ENCODE results near the gene AKNA.
"Not testable (repeated sequence)": the region's sequence is repeated elsewhere in the genome, so short reads cannot be mapped to it uniquely, and the experiment has no call there.

AKNA gene

DNA sequence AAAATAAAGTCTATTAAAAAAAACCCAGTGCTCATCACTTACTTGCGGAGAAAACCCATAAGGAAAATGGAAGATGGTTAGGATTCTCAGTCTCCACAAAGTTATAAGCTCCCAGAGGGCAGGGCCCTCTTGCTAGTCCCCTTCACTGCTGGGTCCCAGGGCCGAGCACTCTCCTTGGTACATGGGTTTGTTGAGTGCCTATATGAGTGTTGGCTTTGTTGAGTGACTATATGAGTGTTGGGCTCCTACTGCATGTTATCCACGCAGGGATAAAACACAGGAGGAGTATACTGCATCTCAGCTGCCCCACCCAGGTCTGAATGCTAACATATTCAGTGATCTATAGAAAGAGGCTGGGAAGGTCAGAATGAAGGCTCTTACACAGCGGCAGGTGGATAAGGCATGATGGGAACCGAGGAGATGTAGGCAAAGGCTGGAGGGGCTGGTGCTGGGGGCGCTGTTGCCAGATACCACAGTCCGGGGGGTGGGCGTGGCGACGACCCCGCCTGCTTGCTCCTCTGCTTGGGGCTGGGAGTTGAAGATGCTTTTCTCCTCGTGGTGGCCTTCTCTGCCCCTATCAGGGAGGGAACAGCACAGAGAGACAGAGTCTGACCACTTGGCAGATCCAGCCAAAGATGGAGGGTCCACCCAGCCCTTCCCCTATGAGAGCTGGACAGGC is 46.5 kb downstream of the AKNA start:
- H3K4me2 ChIP-seq (ENCODE audit: low read length), result no peak overlapping the region
- no peaks in the 10 kb centered on the region for H3K27me3 ChIP-seq (ENCODE audit: control insufficient read depth, insufficient read depth, low read length)
- no peak overlapping the region for H3K9ac ChIP-seq (ENCODE audit: low read depth, low read length)
- H3K4me1 ChIP-seq (ENCODE audit: control insufficient read depth, insufficient read depth, low read length), result no peaks in the 10 kb centered on the region
- H3K4me3 ChIP-seq (ENCODE audit: low read length), result no peak overlapping the region
- H3K9me3 ChIP-seq (replicated peaks; ENCODE audit: low read length), result no peaks in the 10 kb centered on the region
- H3K36me3 ChIP-seq (ENCODE audit: insufficient read depth, low read length), result peaks cover 52% of the 10 kb centered on the region

DNA sequence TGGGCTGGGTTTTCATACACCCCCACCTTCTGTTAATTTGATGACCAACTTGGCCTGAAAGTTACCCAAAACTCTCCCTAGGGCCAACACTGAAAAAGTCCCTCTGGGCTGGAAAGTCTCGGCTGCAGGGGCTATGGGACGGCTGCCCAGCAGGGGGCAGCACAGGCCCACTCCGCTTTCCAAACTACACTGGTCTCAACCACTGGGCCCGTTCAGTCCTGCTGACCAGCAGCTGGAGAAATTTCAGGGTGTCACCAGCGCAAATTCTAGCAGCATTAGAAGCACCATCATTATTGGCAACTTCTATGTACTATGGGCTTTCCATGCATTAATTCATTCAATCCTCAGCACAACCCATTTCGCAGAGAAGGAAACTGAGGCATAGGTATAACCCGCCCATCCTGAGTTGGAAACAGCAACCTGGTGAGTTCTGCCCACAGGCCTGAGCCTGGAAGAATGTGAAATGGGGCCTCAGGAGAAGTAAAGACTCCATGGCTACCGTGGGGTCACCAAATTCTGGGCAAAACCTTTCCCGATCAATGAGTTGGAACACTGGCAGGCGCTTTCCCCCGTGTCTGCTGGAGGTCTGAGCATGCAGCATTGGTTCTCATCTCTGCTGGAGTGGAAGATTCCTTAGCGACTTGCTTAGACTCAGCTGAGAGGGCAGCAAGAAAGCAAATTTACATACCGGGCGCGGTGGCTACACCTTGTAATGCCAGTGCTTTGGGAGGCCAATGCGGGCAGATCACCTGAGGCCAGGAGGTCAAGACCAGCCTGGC is 48.5 kb downstream of the AKNA start:
- H3K9ac ChIP-seq (ENCODE audit: low read depth, low read length), result no peak overlapping the region
- H3K4me3 ChIP-seq (ENCODE audit: low read length), result no peak overlapping the region
- H3K27me3 ChIP-seq (ENCODE audit: control insufficient read depth, insufficient read depth, low read length), result no peaks in the 10 kb centered on the region
- no peak overlapping the region for H3K4me2 ChIP-seq (ENCODE audit: low read length)
- no peaks in the 10 kb centered on the region for H3K4me1 ChIP-seq (ENCODE audit: control insufficient read depth, insufficient read depth, low read length)
- no peaks in the 10 kb centered on the region for H3K9me3 ChIP-seq (replicated peaks; ENCODE audit: low read length)
- H3K36me3 ChIP-seq (ENCODE audit: insufficient read depth, low read length), result peaks cover 39% of the 10 kb centered on the region

DNA sequence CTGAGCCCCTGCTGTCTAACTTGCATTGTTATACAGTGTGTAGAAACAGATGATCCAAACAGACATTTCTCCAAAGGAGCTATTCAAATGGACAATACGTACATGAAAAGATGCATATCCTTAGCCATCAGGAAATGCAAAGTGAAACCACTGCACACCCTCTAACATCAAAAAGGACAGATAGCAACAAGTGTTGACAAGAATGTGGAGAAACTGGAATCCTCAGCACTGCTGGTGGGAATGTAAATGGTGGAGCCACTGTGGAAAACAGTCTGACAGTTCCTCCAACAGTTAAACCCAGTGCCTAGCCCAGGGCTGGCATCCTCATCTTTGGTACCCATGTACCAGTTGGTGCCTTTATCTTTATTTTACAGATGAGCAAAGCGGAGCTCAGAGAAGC is 49.6 kb downstream of the AKNA start:
- H3K4me1 ChIP-seq (ENCODE audit: control insufficient read depth, insufficient read depth, low read length), result no peaks in the 10 kb centered on the region
- H3K9me3 ChIP-seq (replicated peaks; ENCODE audit: low read length), result no peaks in the 10 kb centered on the region
- no peaks in the 10 kb centered on the region for H3K27me3 ChIP-seq (ENCODE audit: control insufficient read depth, insufficient read depth, low read length)
- no peak overlapping the region for H3K4me2 ChIP-seq (ENCODE audit: low read length)
- H3K36me3 ChIP-seq (ENCODE audit: insufficient read depth, low read length), result peaks cover 33% of the 10 kb centered on the region
- H3K4me3 ChIP-seq (ENCODE audit: low read length), result no peak overlapping the region
- no peak overlapping the region for H3K9ac ChIP-seq (ENCODE audit: low read depth, low read length)

DNA sequence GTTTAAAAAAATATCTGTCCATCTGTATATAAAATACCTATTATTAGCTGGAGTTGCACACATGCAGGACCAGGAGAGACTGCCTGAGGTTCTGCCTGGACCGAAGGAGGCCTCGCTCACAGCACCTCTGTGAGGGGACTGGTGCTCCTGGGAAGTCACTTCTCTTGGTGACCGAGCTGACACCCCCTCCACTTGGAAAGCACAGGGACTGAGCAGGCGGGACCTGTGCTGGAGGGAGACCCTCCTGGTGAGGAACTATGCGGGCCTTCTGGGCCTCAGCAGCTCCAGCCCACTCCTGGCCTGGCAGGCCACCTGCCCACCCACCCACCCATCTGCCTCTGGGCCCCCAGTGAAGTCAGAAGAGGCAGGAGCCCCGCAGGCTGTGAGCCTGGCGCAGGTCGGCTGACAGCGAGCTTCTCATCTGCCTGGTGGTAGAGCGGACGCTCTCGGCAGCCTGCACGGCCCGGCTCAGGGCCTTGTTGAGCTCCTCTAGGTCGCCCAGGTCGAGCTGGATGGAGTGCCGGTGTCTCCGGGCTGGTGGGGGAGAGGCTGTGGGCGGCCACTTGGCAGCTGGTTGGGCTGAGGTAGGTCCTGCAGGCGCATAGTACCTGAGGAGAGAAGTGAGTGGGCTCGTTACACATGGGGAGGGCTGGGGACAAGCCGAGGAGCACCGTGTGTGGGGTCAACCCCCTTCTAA is 50.9 kb downstream of the AKNA start:
- H3K9ac ChIP-seq (ENCODE audit: low read depth, low read length), result no peak overlapping the region
- H3K36me3 ChIP-seq (ENCODE audit: insufficient read depth, low read length), result peaks cover 30% of the 10 kb centered on the region
- no peaks in the 10 kb centered on the region for H3K9me3 ChIP-seq (replicated peaks; ENCODE audit: low read length)
- H3K4me3 ChIP-seq (ENCODE audit: low read length), result no peak overlapping the region
- H3K4me2 ChIP-seq (ENCODE audit: low read length), result no peak overlapping the region
- H3K4me1 ChIP-seq (ENCODE audit: control insufficient read depth, insufficient read depth, low read length), result no peaks in the 10 kb centered on the region
- peaks cover 7% of the 10 kb centered on the region for H3K27me3 ChIP-seq (ENCODE audit: control insufficient read depth, insufficient read depth, low read length)

DNA sequence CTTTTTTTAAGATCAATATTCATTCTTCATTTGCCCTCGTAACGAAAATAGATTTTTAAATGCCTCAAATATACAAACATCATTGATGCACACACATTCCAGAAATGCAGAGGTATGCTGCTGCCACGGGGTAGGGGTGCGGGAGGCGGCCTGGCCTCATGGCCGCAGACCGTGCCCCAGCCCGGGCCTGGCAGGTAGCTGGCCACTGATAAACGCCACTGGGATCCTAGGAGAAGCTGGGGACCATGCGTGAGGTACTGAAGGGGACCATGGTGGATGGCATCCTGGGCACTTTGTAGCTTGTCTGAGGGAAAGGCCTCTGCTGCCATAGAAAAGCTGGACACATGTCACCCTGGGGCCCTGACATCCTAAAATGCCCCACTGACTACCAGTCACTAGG is 51.6 kb downstream of the AKNA start:
- Histone ChIP-seq H3K4me2 (ENCODE audit: low read length) (no peak overlapping the region), H3K9me3 (replicated peaks; ENCODE audit: low read length) (no peaks in the 10 kb centered on the region), H3K4me1 (ENCODE audit: control insufficient read depth, insufficient read depth, low read length) (no peaks in the 10 kb centered on the region), H3K36me3 (ENCODE audit: insufficient read depth, low read length) (peaks cover 25% of the 10 kb centered on the region), H3K9ac (ENCODE audit: low read depth, low read length) (no peak overlapping the region), H3K4me3 (ENCODE audit: low read length) (no peak overlapping the region), H3K27me3 (ENCODE audit: control insufficient read depth, insufficient read depth, low read length) (peaks cover 10% of the 10 kb centered on the region)

DNA sequence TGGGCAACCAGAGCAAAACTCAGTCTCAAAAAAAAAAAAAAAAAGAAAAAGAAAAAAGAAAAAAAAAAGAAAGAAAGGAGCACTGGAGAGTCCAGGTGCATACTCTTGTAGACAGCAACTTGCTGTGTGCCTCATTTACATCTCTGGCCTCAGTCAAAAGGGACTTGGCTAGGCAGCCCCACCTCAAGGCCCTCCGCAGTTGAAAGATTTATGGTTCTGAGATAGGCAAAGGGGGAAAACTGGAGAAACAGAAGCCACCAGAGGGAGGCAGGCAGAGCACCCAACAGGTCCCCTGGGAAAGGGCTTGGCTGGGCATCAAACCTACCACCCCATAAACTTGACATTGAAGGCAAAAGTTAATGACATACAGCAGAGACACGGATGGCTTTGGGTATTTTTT is 52.0 kb downstream of the AKNA start:
- H3K4me2 ChIP-seq (ENCODE audit: low read length), result no peak overlapping the region
- peaks cover 24% of the 10 kb centered on the region for H3K36me3 ChIP-seq (ENCODE audit: insufficient read depth, low read length)
- no peak overlapping the region for H3K4me3 ChIP-seq (ENCODE audit: low read length)
- H3K9ac ChIP-seq (ENCODE audit: low read depth, low read length), result no peak overlapping the region
- no peaks in the 10 kb centered on the region for H3K9me3 ChIP-seq (replicated peaks; ENCODE audit: low read length)
- no peaks in the 10 kb centered on the region for H3K4me1 ChIP-seq (ENCODE audit: control insufficient read depth, insufficient read depth, low read length)
- peaks cover 13% of the 10 kb centered on the region for H3K27me3 ChIP-seq (ENCODE audit: control insufficient read depth, insufficient read depth, low read length)

DNA sequence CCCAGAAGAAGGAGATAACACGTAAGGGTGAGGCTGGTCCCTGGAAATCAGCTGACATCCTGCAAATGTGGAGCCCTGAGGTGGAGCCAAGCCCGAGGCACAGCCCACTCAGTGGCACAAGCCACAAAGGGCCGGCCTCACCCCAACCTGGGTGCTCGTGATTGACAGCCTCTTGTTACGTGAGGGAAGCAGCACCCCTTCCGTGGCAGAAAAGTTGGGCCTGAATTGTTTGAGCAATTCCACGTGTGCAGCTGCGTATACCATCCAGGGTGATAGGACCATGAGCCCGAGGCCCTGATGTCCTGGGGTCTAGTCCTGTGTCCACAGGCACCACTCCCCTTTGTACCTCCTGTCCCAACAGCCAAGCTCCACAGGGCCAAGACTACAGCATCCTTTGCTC is 53.3 kb downstream of the AKNA start:
- H3K4me3 ChIP-seq (ENCODE audit: low read length), result no peak overlapping the region
- H3K27me3 ChIP-seq (ENCODE audit: control insufficient read depth, insufficient read depth, low read length), result peaks cover 15% of the 10 kb centered on the region
- H3K4me1 ChIP-seq (ENCODE audit: control insufficient read depth, insufficient read depth, low read length), result no peaks in the 10 kb centered on the region
- H3K4me2 ChIP-seq (ENCODE audit: low read length), result no peak overlapping the region
- no peaks in the 10 kb centered on the region for H3K9me3 ChIP-seq (replicated peaks; ENCODE audit: low read length)
- peaks cover 18% of the 10 kb centered on the region for H3K36me3 ChIP-seq (ENCODE audit: insufficient read depth, low read length)
- no peak overlapping the region for H3K9ac ChIP-seq (ENCODE audit: low read depth, low read length)

DNA sequence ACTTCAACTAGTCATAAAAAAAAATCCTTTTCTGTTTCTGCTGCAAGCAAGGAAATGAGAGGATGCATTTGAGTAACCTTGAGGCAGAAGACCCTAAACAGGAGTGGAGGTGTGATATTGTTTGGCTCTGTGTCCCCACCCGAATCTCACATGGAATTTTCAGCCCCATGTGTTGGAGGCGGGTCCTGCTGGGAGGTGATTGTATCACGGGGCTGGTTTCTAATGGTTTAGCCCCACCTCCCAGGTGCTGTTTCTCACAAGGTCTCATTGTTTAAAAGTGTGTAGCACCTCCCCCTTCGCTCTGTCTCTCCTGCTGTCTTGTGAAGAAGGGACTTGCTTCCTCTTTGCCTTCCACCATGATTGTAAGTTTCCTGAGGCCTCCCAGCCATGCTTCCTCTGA is 54.1 kb downstream of the AKNA start:
- not testable (repeated sequence) for H3K4me3 ChIP-seq (ENCODE audit: low read length); H3K9me3 ChIP-seq (replicated peaks; ENCODE audit: low read length); H3K4me2 ChIP-seq (ENCODE audit: low read length); H3K4me1 ChIP-seq (ENCODE audit: control insufficient read depth, insufficient read depth, low read length); H3K9ac ChIP-seq (ENCODE audit: low read depth, low read length)
- peaks cover 15% of the 10 kb centered on the region for H3K27me3 ChIP-seq (ENCODE audit: control insufficient read depth, insufficient read depth, low read length)
- peaks cover 15% of the 10 kb centered on the region for H3K36me3 ChIP-seq (ENCODE audit: insufficient read depth, low read length)

DNA sequence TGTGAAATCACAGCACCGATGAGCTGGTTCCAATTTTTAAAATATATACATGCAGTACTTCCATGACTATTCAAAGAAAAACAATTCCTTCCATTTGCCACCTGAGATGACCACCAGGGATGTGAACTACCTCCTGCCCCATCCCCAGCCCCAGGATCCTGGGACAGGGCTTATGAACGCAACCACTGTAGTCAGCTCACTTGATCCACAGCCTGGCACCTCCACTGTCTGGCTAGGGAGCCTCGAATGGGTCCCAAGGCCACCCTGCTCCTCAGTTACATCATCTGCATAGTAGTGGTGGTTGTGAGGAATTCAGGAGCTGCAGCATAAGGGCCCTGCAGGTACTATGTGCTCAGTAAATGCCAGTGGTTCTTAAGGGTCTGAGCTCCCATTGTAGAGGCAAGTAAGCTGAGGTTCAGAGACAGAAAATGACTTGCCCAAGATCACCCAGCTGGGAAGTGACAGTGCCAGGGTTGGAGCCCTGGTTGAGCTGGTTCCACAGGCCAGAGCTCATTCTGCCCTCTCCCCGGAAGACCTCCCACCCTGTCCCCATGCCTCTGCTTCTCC is 55.2 kb downstream of the AKNA start:
- not testable (repeated sequence) for H3K4me1 ChIP-seq (ENCODE audit: control insufficient read depth, insufficient read depth, low read length); H3K4me3 ChIP-seq (ENCODE audit: low read length); H3K9ac ChIP-seq (ENCODE audit: low read depth, low read length); H3K36me3 ChIP-seq (ENCODE audit: insufficient read depth, low read length); H3K4me2 ChIP-seq (ENCODE audit: low read length); H3K9me3 ChIP-seq (replicated peaks; ENCODE audit: low read length)
- H3K27me3 ChIP-seq (ENCODE audit: control insufficient read depth, insufficient read depth, low read length), result peaks cover 19% of the 10 kb centered on the region

DNA sequence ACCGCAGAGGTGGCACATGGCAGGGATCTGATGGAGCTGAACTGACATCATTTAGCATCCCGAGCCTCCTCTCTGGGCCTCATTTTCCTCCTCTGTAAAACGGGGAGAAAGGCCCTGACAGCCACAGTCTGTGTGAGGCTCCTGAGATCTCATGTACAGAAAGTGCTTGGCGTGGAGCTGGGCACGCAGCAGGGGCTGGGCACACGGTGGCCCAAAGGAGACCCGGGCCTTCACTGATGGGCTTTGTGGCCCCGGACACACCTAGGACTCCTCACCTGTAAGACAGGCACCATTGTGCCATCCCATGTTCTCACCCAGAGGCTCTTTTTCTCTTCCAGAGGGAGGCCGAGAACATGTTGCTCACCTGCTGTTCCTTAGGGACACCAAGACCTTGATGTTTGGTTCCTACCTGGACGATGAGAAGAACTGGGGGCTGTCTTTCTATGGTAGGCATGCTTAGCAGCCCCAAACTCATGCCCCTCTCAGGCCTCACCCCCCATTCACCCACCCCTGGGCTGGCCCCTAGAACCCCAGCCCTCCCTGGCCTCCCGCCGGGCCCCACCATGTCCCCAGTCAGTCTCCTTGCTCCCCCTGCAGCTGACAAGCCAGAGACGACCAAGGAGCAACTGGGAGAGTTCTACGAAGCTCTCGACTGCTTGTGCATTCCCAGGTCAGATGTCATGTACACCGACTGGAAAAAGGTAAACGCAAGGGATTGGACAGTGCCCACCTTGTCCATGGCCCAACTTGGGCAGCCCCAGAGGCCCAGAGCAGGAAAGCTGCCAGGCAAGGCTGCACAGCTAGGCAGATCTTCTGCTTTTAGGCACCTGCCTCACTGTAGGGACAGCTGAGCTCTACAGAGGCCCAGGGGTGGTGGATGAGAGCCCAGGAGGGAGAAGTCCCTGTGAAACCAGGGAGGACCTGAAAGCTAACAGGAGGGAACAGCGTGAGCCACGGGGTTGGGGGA is 56.3 kb downstream of the AKNA start:
- H3K4me1 ChIP-seq (ENCODE audit: control insufficient read depth, insufficient read depth, low read length); H3K4me2 ChIP-seq (ENCODE audit: low read length); H3K36me3 ChIP-seq (ENCODE audit: insufficient read depth, low read length); H3K4me3 ChIP-seq (ENCODE audit: low read length); H3K9ac ChIP-seq (ENCODE audit: low read depth, low read length); H3K9me3 ChIP-seq (replicated peaks; ENCODE audit: low read length): not testable (repeated sequence)
- peaks cover 19% of the 10 kb centered on the region for H3K27me3 ChIP-seq (ENCODE audit: control insufficient read depth, insufficient read depth, low read length)

DNA sequence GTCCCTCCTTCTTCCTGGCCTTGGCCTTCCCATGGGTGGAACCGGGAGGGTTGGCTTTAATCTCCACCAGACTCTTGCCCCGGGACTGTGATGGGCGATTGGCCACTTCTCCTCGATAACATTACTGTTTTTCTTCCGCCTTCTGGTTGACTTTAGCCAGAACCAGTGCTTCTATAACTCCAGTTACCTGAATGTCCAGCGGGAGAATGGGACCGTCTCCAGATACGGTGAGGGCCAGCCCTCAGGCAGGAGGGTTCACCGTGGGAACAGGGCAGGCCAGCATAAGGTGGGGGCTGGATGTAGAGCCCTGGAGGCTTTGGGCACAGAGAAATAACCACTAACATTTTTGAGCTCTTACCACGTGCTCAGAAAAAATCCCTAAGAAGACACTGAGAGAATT is 57.1 kb downstream of the AKNA start:
- H3K4me1 ChIP-seq (ENCODE audit: control insufficient read depth, insufficient read depth, low read length), result no peaks in the 10 kb centered on the region
- no peak overlapping the region for H3K4me2 ChIP-seq (ENCODE audit: low read length)
- peaks cover 19% of the 10 kb centered on the region for H3K27me3 ChIP-seq (ENCODE audit: control insufficient read depth, insufficient read depth, low read length)
- no peaks in the 10 kb centered on the region for H3K9me3 ChIP-seq (replicated peaks; ENCODE audit: low read length)
- H3K4me3 ChIP-seq (ENCODE audit: low read length), result no peak overlapping the region
- no peak overlapping the region for H3K9ac ChIP-seq (ENCODE audit: low read depth, low read length)
- peaks cover 2% of the 10 kb centered on the region for H3K36me3 ChIP-seq (ENCODE audit: insufficient read depth, low read length)

All from skeletal muscle satellite cell (primary cell).